VCaP (cell line): ENCODE data around the gene DIAPH1.

ENCODE experiments used
- H3K27ac ChIP-seq: fragments of 450-650 bp; 2 replicates; pipeline ENCODE4 v1.5.1; 2017
- CTCF ChIP-seq: fragments of 450-650 bp; conservative IDR thresholded peaks from 2 replicates; pipeline ENCODE4 v1.5.1; 2017; ENCODE audit warnings: mild to moderate bottlenecking, moderate library complexity

Gene DIAPH1

GRCh38 chr5:141476132-141476911 is 142.5 kb downstream of the DIAPH1 start:
- no peak for TF ChIP-seq CTCF
- H3K27ac ChIP-seq = peak overlapping the region; percentile 53

- peak within 1 kb of the TSS; percentile 53 for H3K27ac ChIP-seq
- TF ChIP-seq CTCF = 0 out of 2 replicates have a peak, but pooled peaks have one; percentile 11
Observed at GRCh38 chr5:141475625-141476131, 143.1 kb downstream of the DIAPH1 start, which contains the start of gene PCDHGC3. PCDHGC3 (plus strand) TSS chr5:141475966; CDS start chr5:141476117, 151 bp downstream.

- H3K27ac ChIP-seq = no peak overlapping the region
- TF ChIP-seq CTCF = no peak
Observed at GRCh38 chr5:141465351-141465750, 153.4 kb downstream of the DIAPH1 start.
